Measurements from ENCODE around the gene AFAP1. TPM values are rescaled to one million over a fixed set of nuclear protein-coding genes. Genes with fewer than 3 reads are reported as not detected.
A peak's percentile ranks its signal among the peaks of the same experiment; 100 is the strongest.

Gene AFAP1
- total RNA-seq, 4 donors from 2014 or later: 8.2 to 22.3 (median 15.2) TPM

- TF ChIP-seq CTCF (IDR thresholded peaks at IDR 0.05) (no peak), POLR2A (IDR thresholded peaks at IDR 0.05) (no peak)
- no peak overlapping the region for H3K4me3 ChIP-seq (ENCODE audit: low read depth, poor library complexity, severe bottlenecking)
- DNase-seq (ENCODE audit: low spot score in 2 of 2): peak in 1 of 2 donors; percentile 81
- WGBS, 2 donors: 82 to 83% methylated on average over 12 of the region's 12 CpGs
- intact Hi-C loops (cut with DNase I; ENCODE audit: low total_unique reads): loop anchor here (10.0 kb wide), 1 partner anchor 613 kb away; the partner anchor contains the start of gene SORCS2
Observed at GRCh38 chr4:7807351-7807921, 132.2 kb downstream of the AFAP1 start.

GRCh38 chr4:7806338-7807090 lies 133.1 kb downstream of the AFAP1 start:
- peak in 1 of 2 donors; percentile 84 for DNase-seq (ENCODE audit: low spot score in 2 of 2)
- intact Hi-C loops (cut with DNase I; ENCODE audit: low total_unique reads): loop anchor here (10.0 kb wide), 1 partner anchor 612 kb away; the partner anchor contains the start of gene SORCS2
- WGBS, 2 donors: 56 to 72% methylated on average over 11 of the region's 11 CpGs
- no peak overlapping the region for H3K4me3 ChIP-seq (ENCODE audit: low read depth, poor library complexity, severe bottlenecking)
- TF ChIP-seq CTCF (IDR thresholded peaks at IDR 0.05): no peak
- no peak for TF ChIP-seq POLR2A (IDR thresholded peaks at IDR 0.05)

- 68 to 76% methylated on average over 21 of the region's 21 CpGs for WGBS, 2 donors
- DNase-seq (ENCODE audit: low spot score in 2 of 2): peak in 1 of 2 donors; percentile 81
- no peak overlapping the region for H3K4me3 ChIP-seq (ENCODE audit: low read depth, poor library complexity, severe bottlenecking)
- TF ChIP-seq CTCF (IDR thresholded peaks at IDR 0.05) (no peak), POLR2A (IDR thresholded peaks at IDR 0.05) (no peak)
- intact Hi-C loops (cut with DNase I; ENCODE audit: low total_unique reads): loop anchor here (2.0 to 10.0 kb wide), 2 partner anchors 177 to 611 kb away; partner anchors contain the start of gene SORCS2
Observed at GRCh38 chr4:7805533-7806337, 133.9 kb downstream of the AFAP1 start.

GRCh38 chr4:7804756-7805385 lies 134.8 kb downstream of the AFAP1 start:
- WGBS, 2 donors: 88 to 91% methylated on average over 15 of the region's 15 CpGs
- H3K4me3 ChIP-seq (ENCODE audit: low read depth, poor library complexity, severe bottlenecking): no peak overlapping the region
- TF ChIP-seq CTCF (IDR thresholded peaks at IDR 0.05): no peak
- intact Hi-C loops (cut with DNase I; ENCODE audit: low total_unique reads): loop anchor here (2.0 to 10.0 kb wide), 2 partner anchors 178 to 610 kb away; partner anchors contain the start of gene SORCS2
- peak in 1 of 2 donors; percentile 61 for DNase-seq (ENCODE audit: low spot score in 2 of 2)

- 48 to 49% methylated on average over 16 of the region's 16 CpGs for WGBS, 2 donors
- H3K4me3 ChIP-seq (ENCODE audit: low read depth, poor library complexity, severe bottlenecking): no peak overlapping the region
- TF ChIP-seq CTCF (IDR thresholded peaks at IDR 0.05) (peak in 1 of 3 donors; percentile 78), POLR2A (IDR thresholded peaks at IDR 0.05) (no peak)
- intact Hi-C loops (cut with DNase I; ENCODE audit: low total_unique reads): loop anchor here (2.0 to 10.0 kb wide), 2 partner anchors 179 to 609 kb away; partner anchors contain the start of gene SORCS2
- DNase-seq (ENCODE audit: low spot score in 2 of 2): peak; percentile 80 to 97
Observed at GRCh38 chr4:7803992-7804755, 135.5 kb downstream of the AFAP1 start.

All from lower leg skin (tissue), 4 donors.